Measurements from ENCODE around the gene EFNB1. TPM values are rescaled to one million over a fixed set of nuclear protein-coding genes. Genes with fewer than 3 reads are reported as not detected.

Gene EFNB1
- total RNA-seq, 1 donor from 2014 or later, result 117 TPM

GRCh38 chrX:68877606-68878005, 48.8 kb downstream of the EFNB1 start:
- no peak overlapping the region for H3K4me3 ChIP-seq (ENCODE audit: low read depth, low read length)
- H3K36me3 ChIP-seq (ENCODE audit: control insufficient read depth, insufficient read depth, low read length), result no peaks in the 10 kb centered on the region
- DNase-seq (ENCODE audit: low read depth) (no peak), FAIRE-seq (no peak)
- TF ChIP-seq CTCF (IDR thresholded peaks at IDR 0.05; ENCODE audit: insufficient read depth, low read length, severe bottlenecking), result no peak
- H3K27me3 ChIP-seq (ENCODE audit: control insufficient read depth, insufficient read depth, low read length), result no peaks in the 10 kb centered on the region

GRCh38 chrX:68878977-68879645, 50.3 kb downstream of the EFNB1 start:
- Histone ChIP-seq H3K36me3 (ENCODE audit: control insufficient read depth, insufficient read depth, low read length) (no peaks in the 10 kb centered on the region), H3K4me3 (ENCODE audit: low read depth, low read length) (no peak overlapping the region), H3K27me3 (ENCODE audit: control insufficient read depth, insufficient read depth, low read length) (no peaks in the 10 kb centered on the region)
- DNase-seq (ENCODE audit: low read depth) (peak; percentile 86), FAIRE-seq (peak; percentile 18)
- no peak for TF ChIP-seq CTCF (IDR thresholded peaks at IDR 0.05; ENCODE audit: insufficient read depth, low read length, severe bottlenecking)

- no peak overlapping the region for H3K4me3 ChIP-seq (ENCODE audit: low read depth, low read length)
- no peak for TF ChIP-seq CTCF (IDR thresholded peaks at IDR 0.05; ENCODE audit: insufficient read depth, low read length, severe bottlenecking)
- no peaks in the 10 kb centered on the region for H3K27me3 ChIP-seq (ENCODE audit: control insufficient read depth, insufficient read depth, low read length)
- DNase-seq (ENCODE audit: low read depth), result no peak
- FAIRE-seq, result no peak
- no peaks in the 10 kb centered on the region for H3K36me3 ChIP-seq (ENCODE audit: control insufficient read depth, insufficient read depth, low read length)
Measured at GRCh38 chrX:68880846-68881552, 52.2 kb downstream of the EFNB1 start.

GRCh38 chrX:68881911-68882310, 53.1 kb downstream of the EFNB1 start:
- Histone ChIP-seq H3K36me3 (ENCODE audit: control insufficient read depth, insufficient read depth, low read length) (no peaks in the 10 kb centered on the region), H3K4me3 (ENCODE audit: low read depth, low read length) (no peak overlapping the region), H3K27me3 (ENCODE audit: control insufficient read depth, insufficient read depth, low read length) (no peaks in the 10 kb centered on the region)
- DNase-seq (ENCODE audit: low read depth), result no peak
- TF ChIP-seq CTCF (IDR thresholded peaks at IDR 0.05; ENCODE audit: insufficient read depth, low read length, severe bottlenecking), result no peak
- FAIRE-seq, result no peak

GRCh38 chrX:68883800-68884199, 55.0 kb downstream of the EFNB1 start:
- Histone ChIP-seq H3K36me3 (ENCODE audit: control insufficient read depth, insufficient read depth, low read length) (no peaks in the 10 kb centered on the region), H3K4me3 (ENCODE audit: low read depth, low read length) (no peak overlapping the region), H3K27me3 (ENCODE audit: control insufficient read depth, insufficient read depth, low read length) (no peaks in the 10 kb centered on the region)
- TF ChIP-seq CTCF (IDR thresholded peaks at IDR 0.05; ENCODE audit: insufficient read depth, low read length, severe bottlenecking), result no peak
- FAIRE-seq (peak; percentile 90), DNase-seq (ENCODE audit: low read depth) (no peak)
